ENCODE measurements around the gene DSC1. TPM values are rescaled to one million over a fixed set of nuclear protein-coding genes. Genes with fewer than 3 reads are reported as not detected.

DSC1 gene
- total and polyA plus RNA-seq, 5 experiments from 2014 or later: 11.3 to 26.0 (median 15.0) TPM

DNA sequence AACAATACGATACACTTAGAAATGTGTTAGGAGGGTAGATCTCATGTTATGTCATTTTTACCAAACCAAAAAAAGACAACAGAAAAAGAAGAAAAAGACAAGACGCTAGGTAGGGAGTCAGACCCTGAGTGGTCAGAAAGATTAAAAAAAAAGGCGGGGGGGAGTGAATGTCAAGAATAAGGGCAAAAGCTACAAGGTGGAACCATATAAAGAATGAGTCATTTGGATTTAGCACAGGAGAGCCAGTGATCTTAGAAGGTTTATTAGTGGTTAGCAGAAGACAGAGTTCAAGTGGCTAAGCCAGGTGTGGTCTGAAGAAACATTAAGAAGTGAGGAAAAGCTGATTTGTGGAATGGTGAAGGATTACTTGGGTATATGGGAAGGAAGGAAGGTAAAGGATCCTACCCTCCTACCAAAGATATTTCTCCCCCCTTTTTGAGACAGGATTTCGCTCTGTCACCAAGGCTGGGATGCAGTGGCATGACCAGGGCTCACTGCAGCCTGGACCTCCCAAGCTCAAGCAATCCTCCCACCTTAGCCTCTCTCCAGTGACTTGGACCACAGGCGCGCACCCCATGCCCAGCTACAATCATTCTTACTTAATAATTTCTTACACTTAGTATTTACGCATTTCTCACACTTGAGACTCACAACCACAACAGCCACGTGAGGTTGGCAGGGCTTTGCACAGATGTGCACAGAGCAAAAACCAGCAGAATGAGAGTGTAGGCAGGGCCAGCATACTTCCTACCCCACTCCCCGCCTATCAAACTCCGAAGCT lies 63.0 kb downstream of the DSC1 start:
- no peak overlapping the region for H3K27ac Mint-ChIP-seq
- peaks cover 18 to 46% (median 32%) of the 10 kb centered on the region in 5 donors for H3K27me3 Mint-ChIP-seq
- POLR2A ChIA-PET: no interaction called here
- H3K9me3 Mint-ChIP-seq: peaks cover 0 to 28% (median 4%) of the 10 kb centered on the region in 9 donors
- DNase-seq: no peak
- peaks cover 0 to 21% (median 0%) of the 10 kb centered on the region in 3 donors for H3K36me3 Mint-ChIP-seq
- peaks cover 0 to 5% (median 1%) of the 10 kb centered on the region in 4 donors for H3K4me1 Mint-ChIP-seq
- no peak for ATAC-seq
- H3K4me3 Mint-ChIP-seq: peak overlapping the region in 1 of 10 donors; percentile 3

DNA sequence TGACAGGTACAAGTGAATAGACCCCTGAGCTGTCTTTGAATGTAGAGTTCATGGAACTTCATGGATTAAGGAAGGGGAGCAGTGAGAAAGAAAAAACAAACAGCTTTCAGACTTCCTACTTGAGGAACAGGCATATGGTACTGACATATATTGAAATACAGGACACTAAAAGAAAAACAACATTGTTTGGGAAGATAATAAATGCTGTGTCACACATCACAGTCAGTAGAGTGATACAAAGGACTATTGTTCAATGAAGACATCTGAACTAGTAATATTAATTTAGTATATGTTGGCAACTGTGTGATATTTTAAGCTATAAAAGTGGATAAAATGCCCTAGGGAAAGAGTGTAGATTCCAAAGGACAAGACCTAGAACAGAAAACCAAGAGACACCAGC lies 63.8 kb downstream of the DSC1 start:
- Mint-ChIP-seq H3K4me3 (no peak overlapping the region), H3K27me3 (peaks cover 18 to 46% (median 32%) of the 10 kb centered on the region in 5 donors), H3K4me1 (peaks cover 0 to 5% (median 1%) of the 10 kb centered on the region in 4 donors), H3K36me3 (peaks cover 0 to 21% (median 0%) of the 10 kb centered on the region in 3 donors), H3K9me3 (peaks cover 0 to 28% (median 4%) of the 10 kb centered on the region in 9 donors), H3K27ac (no peak overlapping the region)
- DNase-seq (no peak), ATAC-seq (no peak)
- POLR2A ChIA-PET: no interaction called here

DNA sequence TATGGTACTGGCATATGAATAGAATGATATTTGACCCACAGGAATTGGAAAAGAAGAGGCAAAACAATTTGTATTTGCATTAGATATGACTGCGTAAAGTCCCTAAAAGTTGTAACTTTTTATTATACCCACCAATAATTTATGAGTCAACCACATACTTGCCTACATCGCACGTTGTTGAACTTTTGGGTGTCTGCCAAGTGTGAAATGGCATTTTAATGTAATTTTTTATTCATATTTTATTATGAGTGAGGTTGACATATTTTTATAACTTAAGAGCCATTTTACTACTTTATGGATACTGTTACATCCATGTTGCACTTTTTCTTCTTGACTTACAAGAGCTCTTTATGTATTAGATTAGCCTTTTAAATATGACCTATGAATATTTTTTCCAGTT lies 65.0 kb downstream of the DSC1 start:
- Mint-ChIP-seq H3K9me3 (peaks cover 2 to 26% (median 4%) of the 10 kb centered on the region in 9 donors), H3K4me3 (no peak overlapping the region), H3K27ac (no peak overlapping the region), H3K27me3 (peaks cover 13 to 34% (median 29%) of the 10 kb centered on the region in 5 donors), H3K36me3 (peaks cover 0 to 16% (median 0%) of the 10 kb centered on the region in 3 donors), H3K4me1 (peaks cover 0 to 5% (median 1%) of the 10 kb centered on the region in 4 donors)
- ATAC-seq: no peak
- DNase-seq: no peak
- POLR2A ChIA-PET: no interaction called here

DNA sequence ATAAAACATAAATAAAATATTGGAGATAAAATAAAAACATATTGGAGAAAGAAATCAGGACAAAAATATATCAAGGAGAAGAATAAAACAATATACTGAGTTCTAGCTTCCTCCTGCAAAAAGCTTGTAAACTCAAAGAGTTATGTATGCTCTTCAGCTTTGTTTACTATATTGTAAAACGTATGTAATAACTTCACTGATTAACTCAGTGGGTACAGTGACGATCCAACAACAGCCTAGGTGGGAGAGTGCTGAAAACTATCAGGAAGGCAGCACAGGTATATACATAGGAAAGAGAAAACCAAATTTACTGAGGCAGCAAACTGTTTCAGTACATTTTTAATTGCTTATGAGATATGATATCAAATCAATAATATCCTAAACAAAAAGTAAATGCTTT lies 68.8 kb downstream of the DSC1 start:
- Mint-ChIP-seq H3K4me3 (no peak overlapping the region), H3K36me3 (peaks cover 0 to 4% (median 0%) of the 10 kb centered on the region in 3 donors), H3K9me3 (peaks cover 0 to 19% (median 5%) of the 10 kb centered on the region in 9 donors), H3K27me3 (peaks cover 0 to 11% (median 3%) of the 10 kb centered on the region in 5 donors), H3K27ac (no peak overlapping the region), H3K4me1 (no peaks in the 10 kb centered on the region)
- ATAC-seq (no peak), DNase-seq (no peak)
- POLR2A ChIA-PET: no interaction called here

DNA sequence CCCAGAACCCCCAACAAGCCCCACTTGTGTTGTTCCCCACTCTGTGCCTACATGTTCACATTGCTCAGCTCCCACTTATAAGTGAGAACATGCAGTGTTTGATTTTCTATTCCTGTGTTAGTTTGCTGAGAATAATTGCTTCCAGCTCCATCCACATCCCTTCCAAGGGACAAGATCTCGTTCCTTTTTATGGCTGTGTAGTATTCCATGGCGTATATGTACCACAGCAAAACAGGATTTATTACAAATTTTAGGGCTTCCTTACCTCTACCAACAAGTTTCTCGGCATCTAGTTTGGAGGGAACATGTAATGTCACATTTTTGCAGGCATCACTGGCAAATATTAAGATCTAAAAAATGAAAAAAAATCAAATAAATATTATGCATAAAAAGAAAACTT lies 69.4 kb downstream of the DSC1 start:
- POLR2A ChIA-PET: no interaction called here
- Mint-ChIP-seq H3K4me1 (no peaks in the 10 kb centered on the region), H3K27me3 (peaks cover 0 to 8% (median 0%) of the 10 kb centered on the region in 5 donors), H3K36me3 (peaks cover 0 to 4% (median 0%) of the 10 kb centered on the region in 3 donors), H3K27ac (no peak overlapping the region), H3K4me3 (no peak overlapping the region), H3K9me3 (peaks cover 0 to 16% (median 4%) of the 10 kb centered on the region in 9 donors)
- DNase-seq (no peak), ATAC-seq (no peak)

DNA sequence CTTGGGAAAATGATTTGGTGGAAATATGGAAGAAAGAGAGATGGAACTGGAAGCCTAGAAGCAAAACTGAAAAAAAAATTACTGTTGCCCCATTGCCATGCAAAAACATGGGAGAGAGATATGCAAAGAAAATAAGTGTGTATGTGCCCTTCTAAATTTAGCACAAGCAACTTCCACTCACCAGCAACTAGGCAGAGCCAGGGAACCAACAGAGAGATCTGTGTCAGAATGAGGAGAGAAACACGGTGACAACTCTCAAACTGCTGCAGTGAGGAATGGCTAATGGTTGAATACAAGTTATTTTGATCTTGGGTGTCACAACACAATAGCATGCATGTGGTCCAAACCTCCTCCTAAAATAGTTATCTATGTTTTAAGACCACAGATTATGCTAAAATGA lies 71.3 kb downstream of the DSC1 start:
- DNase-seq: no peak
- H3K27me3 Mint-ChIP-seq: peaks cover 0 to 8% (median 0%) of the 10 kb centered on the region in 5 donors
- no peak overlapping the region for H3K4me3 Mint-ChIP-seq
- POLR2A ChIA-PET: no interaction called here
- H3K9me3 Mint-ChIP-seq: peaks cover 0 to 16% (median 3%) of the 10 kb centered on the region in 9 donors
- no peak for ATAC-seq
- no peaks in the 10 kb centered on the region for H3K4me1 Mint-ChIP-seq
- no peak overlapping the region for H3K27ac Mint-ChIP-seq
- H3K36me3 Mint-ChIP-seq: peaks cover 0 to 4% (median 0%) of the 10 kb centered on the region in 3 donors

DNA sequence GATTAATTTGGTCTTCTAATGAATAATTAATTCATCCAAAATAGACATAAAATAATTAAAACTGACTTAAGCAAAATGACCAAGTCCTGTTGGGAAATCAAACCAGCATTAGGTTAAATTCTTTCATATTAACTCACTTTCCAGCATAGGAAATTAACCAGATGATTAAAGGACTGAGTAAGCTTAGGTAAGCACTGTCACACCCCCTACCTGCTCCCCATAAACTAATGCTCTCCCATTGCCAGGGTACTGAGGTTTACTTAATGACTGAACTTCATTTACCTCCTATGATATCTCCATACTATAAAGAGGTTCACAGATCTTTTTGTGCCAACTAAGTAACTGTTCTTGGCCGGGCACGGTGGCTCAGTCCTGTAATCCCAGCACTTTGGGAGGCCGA lies 74.1 kb downstream of the DSC1 start:
- ATAC-seq (no peak), DNase-seq (no peak)
- no peaks in the 10 kb centered on the region for H3K27me3 Mint-ChIP-seq
- H3K9me3 Mint-ChIP-seq: peaks cover 0 to 11% (median 0%) of the 10 kb centered on the region in 9 donors
- H3K27ac Mint-ChIP-seq: no peak overlapping the region
- H3K36me3 Mint-ChIP-seq: no peaks in the 10 kb centered on the region
- H3K4me3 Mint-ChIP-seq: no peak overlapping the region
- POLR2A ChIA-PET: no interaction called here
- H3K4me1 Mint-ChIP-seq: no peaks in the 10 kb centered on the region

DNA sequence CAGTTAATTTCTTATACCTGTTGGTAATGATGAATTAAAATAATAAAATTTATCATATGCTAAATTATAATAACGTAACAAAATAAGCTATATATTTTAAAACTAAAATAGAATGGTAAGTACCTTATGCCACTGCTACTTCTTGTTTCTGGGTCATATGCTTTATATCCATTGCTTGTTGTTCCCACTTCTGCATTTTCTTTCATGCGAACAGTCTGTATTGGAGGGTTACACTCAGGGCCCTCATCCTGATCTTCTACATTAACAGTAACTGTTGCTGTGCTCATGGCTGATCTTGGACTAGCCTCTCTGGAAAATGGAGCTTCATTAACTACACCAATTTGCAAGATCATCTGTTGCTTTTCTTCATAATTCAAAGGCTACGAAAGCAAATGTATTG lies 82.7 kb downstream of the DSC1 start:
- Mint-ChIP-seq H3K27ac (no peak overlapping the region), H3K4me1 (no peaks in the 10 kb centered on the region), H3K9me3 (peaks cover 0 to 8% (median 2%) of the 10 kb centered on the region in 9 donors), H3K36me3 (peaks cover 0 to 3% (median 0%) of the 10 kb centered on the region in 3 donors), H3K4me3 (no peak overlapping the region), H3K27me3 (peaks cover 0 to 1% (median 0%) of the 10 kb centered on the region in 5 donors)
- no peak for DNase-seq
- ATAC-seq: no peak
- POLR2A ChIA-PET: no interaction called here

Other genes with a start within 250 kb of the DSC1 start
- gene DSC3, start 120.1 kb downstream of the DSC1 start, total RNA-seq: not detected
- not detected for gene DSC3, start 120.1 kb downstream of the DSC1 start, polyA plus RNA-seq
- gene DSC2, start 60.4 kb downstream of the DSC1 start, total RNA-seq: not detected
- not detected for gene DSC2, start 60.4 kb downstream of the DSC1 start, polyA plus RNA-seq
- gene DSG1, start 155.3 kb upstream of the DSC1 start, total RNA-seq: not detected
- gene DSG1, start 155.3 kb upstream of the DSC1 start, polyA plus RNA-seq: not detected
- gene DSG4, start 213.9 kb upstream of the DSC1 start, total RNA-seq: not detected
- not detected for gene DSG4, start 213.9 kb upstream of the DSC1 start, polyA plus RNA-seq